SKM-1 (cell line): Measurements from ENCODE around the gene C1QTNF9.
"Not testable (repeated sequence)": the region's sequence is repeated elsewhere in the genome, so short reads cannot be mapped to it uniquely, and the experiment has no call there.

Source experiments
- DNase-seq: peaks from one replicate; lab custom pipeline; 2025; ENCODE audit not compliant: unreplicated experiment; lab: John Stamatoyannopoulos, UW

C1QTNF9 gene, protein sequence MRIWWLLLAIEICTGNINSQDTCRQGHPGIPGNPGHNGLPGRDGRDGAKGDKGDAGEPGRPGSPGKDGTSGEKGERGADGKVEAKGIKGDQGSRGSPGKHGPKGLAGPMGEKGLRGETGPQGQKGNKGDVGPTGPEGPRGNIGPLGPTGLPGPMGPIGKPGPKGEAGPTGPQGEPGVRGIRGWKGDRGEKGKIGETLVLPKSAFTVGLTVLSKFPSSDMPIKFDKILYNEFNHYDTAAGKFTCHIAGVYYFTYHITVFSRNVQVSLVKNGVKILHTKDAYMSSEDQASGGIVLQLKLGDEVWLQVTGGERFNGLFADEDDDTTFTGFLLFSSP

GRCh38 chr13:24309300-24309699 is at the start of gene C1QTNF9:
C1QTNF9 (plus strand) TSS chr13:24309580; CDS start chr13:24316004, 6,424 bp downstream.
- DNase-seq = not testable (repeated sequence)

DNA sequence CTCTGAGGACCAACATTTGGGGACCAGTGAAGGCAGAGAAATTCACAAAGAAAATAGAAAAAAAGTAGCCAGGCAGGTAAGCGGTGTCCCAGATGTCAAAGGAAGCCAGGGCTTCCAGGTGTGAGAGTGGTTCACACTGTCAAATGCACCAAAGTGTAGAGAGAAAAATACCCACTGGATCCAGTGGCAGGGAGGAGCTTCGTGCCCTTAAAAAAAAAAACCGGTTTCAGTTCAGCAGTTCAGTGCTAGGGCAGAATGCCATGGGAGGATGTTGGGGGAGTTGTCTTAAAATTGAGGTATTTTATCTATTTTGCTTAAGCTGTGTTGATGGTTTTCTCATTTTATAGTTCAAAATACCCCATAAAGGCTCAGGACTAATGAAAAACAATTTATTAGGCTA is 47.8 kb upstream of the C1QTNF9 start:
- no peak for DNase-seq

- DNase-seq = no peak
Measured at GRCh38 chr13:24263632-24264031, 45.7 kb upstream of the C1QTNF9 start.

DNA sequence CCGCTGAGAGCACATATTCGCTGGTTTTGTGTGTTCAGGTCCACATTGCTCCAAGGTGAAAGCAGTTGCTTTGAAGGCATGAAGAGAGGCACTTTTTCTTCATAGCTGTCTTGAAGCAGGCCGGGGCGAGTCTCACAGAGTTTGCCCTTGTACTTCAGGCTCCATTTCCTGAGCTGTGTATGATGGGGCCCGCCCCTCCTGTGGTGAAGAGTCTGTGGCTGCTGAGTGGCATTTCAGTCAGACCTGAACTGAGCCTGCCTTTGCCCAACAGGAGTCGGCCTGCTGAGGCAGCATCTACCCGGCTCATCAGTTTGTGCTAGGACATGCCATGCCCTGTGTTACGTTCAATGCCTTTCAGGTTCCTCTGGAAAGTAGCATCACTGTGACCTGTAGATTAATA is 44.4 kb upstream of the C1QTNF9 start:
- DNase-seq = no peak

GRCh38 chr13:24265453-24265852 is 43.9 kb upstream of the C1QTNF9 start:
- no peak for DNase-seq

DNA sequence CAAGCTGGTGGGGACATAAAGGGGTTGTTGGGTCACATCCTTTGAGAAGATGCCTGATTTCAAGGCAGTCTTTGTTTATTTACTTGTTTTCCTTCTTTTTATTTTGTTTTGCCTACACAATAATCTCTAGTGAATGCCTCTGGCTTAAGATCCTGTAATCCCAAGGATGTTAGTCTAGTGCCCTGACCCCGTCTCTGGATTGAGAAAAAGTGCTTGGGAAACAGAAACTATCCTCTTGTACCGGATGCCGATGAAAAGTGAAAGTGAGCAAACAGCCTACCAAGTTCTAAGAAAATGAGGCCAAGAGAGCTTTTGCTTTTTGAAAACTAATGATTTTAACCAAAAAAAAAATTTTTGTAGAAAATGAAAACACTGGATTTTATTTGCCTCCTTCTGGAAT is 42.1 kb upstream of the C1QTNF9 start:
- DNase-seq = no peak

DNA sequence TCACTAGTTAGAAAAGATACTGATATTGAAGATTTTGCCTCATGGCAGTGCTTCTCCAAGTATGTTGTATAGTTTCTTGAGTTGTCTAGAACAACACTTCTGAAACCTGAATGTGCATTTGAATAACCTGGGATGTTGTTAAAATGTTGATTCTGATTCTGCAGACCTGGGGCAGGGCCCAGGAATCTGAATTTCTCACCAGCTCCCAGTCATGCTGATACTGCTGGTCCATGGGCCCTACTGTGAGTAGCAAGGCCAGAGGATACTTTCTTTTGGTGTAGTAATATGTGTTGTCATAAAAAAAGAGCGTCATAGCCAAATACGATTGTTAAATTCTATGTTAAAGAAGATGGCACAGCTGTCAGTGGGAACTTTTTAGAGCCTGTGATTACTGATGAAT is 41.6 kb upstream of the C1QTNF9 start:
- DNase-seq = no peak

DNA sequence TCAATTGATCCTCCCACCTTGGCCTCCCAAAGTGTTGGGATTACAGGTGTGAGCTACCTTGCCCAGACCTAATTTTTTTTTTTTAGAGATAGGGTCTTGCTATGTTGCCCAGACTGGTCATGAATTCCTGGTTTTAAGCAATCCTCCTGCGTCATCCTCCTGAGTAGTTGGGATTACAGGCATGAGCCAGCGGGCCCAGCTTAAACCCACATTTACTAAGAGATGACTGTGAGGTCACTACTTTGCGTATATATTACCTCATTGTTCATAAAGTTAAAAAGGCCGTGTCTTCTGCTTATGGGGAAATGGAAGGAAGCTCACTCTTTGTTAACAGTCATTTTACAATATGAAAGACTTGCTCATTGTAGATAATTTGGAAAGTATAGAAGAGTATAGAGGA is 39.6 kb upstream of the C1QTNF9 start:
- no peak for DNase-seq

GRCh38 chr13:24270639-24271141 is 38.7 kb upstream of the C1QTNF9 start:
- no peak for DNase-seq

- no peak for DNase-seq
Measured at GRCh38 chr13:24271231-24271600, 38.2 kb upstream of the C1QTNF9 start.

GRCh38 chr13:24271601-24272451 is 37.6 kb upstream of the C1QTNF9 start:
- no peak for DNase-seq

GRCh38 chr13:24272452-24273161 is 36.8 kb upstream of the C1QTNF9 start:
- DNase-seq = no peak

DNA sequence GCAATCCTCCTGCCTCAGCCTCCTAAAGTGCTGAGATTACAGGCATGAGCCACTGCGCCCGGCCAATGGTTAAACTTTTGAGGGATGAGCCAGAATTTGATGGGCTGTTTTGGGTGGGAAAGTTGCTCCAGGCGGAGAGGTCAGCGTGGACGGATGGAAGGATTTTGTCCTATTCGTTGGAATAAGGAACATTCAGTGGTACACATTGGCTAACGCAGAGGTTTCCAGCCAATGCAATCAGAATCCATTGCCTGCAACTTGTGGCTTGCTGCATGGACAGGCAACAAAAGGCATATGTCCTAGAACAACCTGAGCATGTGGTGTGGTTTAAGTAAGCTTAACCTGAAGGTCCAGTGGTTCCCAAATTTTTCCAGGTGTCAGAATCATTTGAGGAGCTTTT is 35.5 kb upstream of the C1QTNF9 start:
- no peak for DNase-seq

DNA sequence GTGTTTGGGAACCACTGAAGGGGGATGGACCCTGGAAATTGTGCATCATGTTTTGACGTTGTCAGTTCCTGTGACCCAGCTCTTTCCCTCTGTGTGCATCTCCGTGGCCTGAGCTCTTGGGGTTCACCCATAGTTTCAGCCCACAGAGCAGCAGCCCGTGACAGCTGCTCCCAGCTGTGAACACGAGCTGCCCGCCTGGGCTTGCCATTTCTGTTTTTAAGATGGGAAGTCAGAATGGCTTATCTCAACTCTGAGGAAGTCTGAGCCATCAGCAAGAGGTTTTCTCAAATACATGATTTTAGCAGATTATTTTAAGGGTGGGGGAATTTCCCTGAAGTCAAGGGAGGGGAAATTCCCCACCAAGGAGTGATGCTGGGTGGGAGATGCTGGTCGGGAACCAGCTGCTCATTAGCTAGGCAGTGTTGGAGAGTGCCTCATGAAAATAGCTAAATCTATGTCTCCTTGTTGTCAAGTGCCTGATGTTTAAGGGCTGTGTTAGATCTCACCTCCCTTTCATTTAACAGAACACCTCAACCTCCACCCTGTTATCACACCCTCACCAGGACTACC is 34.8 kb upstream of the C1QTNF9 start:
- DNase-seq = no peak

DNA sequence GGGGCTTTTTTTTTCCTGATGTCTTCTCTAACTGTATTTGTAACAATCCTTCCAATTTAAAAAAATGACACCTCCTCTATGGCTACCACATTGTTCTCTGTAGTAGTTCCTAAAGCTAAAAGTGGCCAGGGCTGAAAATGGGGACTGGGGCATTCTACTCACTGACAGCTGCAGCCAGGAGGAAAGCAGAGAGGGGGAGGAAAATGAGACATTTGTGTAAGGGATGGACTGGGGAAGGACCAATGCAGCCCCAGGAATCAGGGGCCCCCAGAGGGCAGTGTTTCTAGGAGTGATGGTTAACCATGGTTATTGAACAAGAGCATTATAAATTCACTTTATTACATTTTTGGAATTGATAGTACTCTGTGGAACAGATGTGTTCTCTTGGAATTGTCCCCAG is 34.3 kb upstream of the C1QTNF9 start:
- DNase-seq = no peak

- no peak for DNase-seq
Measured at GRCh38 chr13:24276306-24276705, 33.1 kb upstream of the C1QTNF9 start.

- DNase-seq = no peak
Measured at GRCh38 chr13:24276861-24277260, 32.5 kb upstream of the C1QTNF9 start.

GRCh38 chr13:24277761-24278160 is 31.6 kb upstream of the C1QTNF9 start:
- no peak for DNase-seq

- DNase-seq = no peak
Measured at GRCh38 chr13:24279327-24280110, 29.9 kb upstream of the C1QTNF9 start.

- no peak for DNase-seq
Measured at GRCh38 chr13:24280720-24281119, 28.7 kb upstream of the C1QTNF9 start.
